ENCODE measurements around the gene STRADB. TPM values are rescaled to one million over a fixed set of nuclear protein-coding genes. Genes with fewer than 3 reads are reported as not detected.
"Not testable (repeated sequence)": the region's sequence is repeated elsewhere in the genome, so short reads cannot be mapped to it uniquely, and the experiment has no call there.

Gene STRADB
- total RNA-seq, 2 experiments from 2014 or later: 25.5 to 25.9 TPM

GRCh38 chr2:201470821-201471731, 19.5 kb downstream of the STRADB start:
- ATAC-seq: no peak
- ChIA-PET CTCF (no interaction called here), POLR2A (interaction anchor here (1.0 kb wide), 1 partner anchor 25 kb away, joined by 3 read pairs; no protein-coding TSS in a partner anchor)
- Mint-ChIP-seq H3K36me3 (ENCODE audit: low read depth) (peaks cover 28% of the 10 kb centered on the region), H3K27me3 (no peaks in the 10 kb centered on the region), H3K9me3 (no peaks in the 10 kb centered on the region), H3K27ac (no peak overlapping the region), H3K4me3 (no peak overlapping the region), H3K4me1 (ENCODE audit: low read depth) (peaks cover 6% of the 10 kb centered on the region)
- DNase-seq: no peak
- TF ChIP-seq CTCF (IDR thresholded peaks at IDR 0.05): no peak
- intact Hi-C loops (cut with micrococcal nuclease): no loop called here

GRCh38 chr2:201471732-201472393, 20.3 kb downstream of the STRADB start:
- ChIA-PET CTCF (no interaction called here), POLR2A (interaction anchor here (0.9 kb wide), 1 partner anchor 20 kb away, joined by 4 read pairs; the partner anchor contains the start of genes STRADB and TRAK2)
- H3K4me1 Mint-ChIP-seq (ENCODE audit: low read depth): peaks cover 6% of the 10 kb centered on the region
- H3K4me3 Mint-ChIP-seq: no peak overlapping the region
- no peak overlapping the region for H3K27ac Mint-ChIP-seq
- H3K36me3 Mint-ChIP-seq (ENCODE audit: low read depth): peaks cover 28% of the 10 kb centered on the region
- no peak for DNase-seq
- no peaks in the 10 kb centered on the region for H3K9me3 Mint-ChIP-seq
- H3K27me3 Mint-ChIP-seq: no peaks in the 10 kb centered on the region
- intact Hi-C loops (cut with micrococcal nuclease): no loop called here
- ATAC-seq: no peak
- no peak for TF ChIP-seq CTCF (IDR thresholded peaks at IDR 0.05)

GRCh38 chr2:201472411-201472810, 20.9 kb downstream of the STRADB start:
- TF ChIP-seq CTCF (IDR thresholded peaks at IDR 0.05): no peak
- Mint-ChIP-seq H3K4me1 (ENCODE audit: low read depth) (peaks cover 6% of the 10 kb centered on the region), H3K4me3 (no peak overlapping the region), H3K36me3 (ENCODE audit: low read depth) (peaks cover 29% of the 10 kb centered on the region), H3K27ac (no peak overlapping the region), H3K9me3 (no peaks in the 10 kb centered on the region), H3K27me3 (no peaks in the 10 kb centered on the region)
- ChIA-PET POLR2A (interaction anchor here (0.9 kb wide), 1 partner anchor 21 kb away, joined by 4 read pairs; the partner anchor contains the start of genes STRADB and TRAK2), CTCF (no interaction called here)
- intact Hi-C loops (cut with micrococcal nuclease): no loop called here
- DNase-seq: no peak
- no peak for ATAC-seq

GRCh38 chr2:201482543-201482942, 31.0 kb downstream of the STRADB start:
- TF ChIP-seq CTCF (IDR thresholded peaks at IDR 0.05): no peak
- DNase-seq (no peak), ATAC-seq (no peak)
- H3K27ac Mint-ChIP-seq: no peak overlapping the region
- no peaks in the 10 kb centered on the region for H3K4me1 Mint-ChIP-seq (ENCODE audit: low read depth)
- POLR2A ChIA-PET: no interaction called here
- H3K36me3 Mint-ChIP-seq (ENCODE audit: low read depth): peaks cover 7% of the 10 kb centered on the region
- CTCF ChIA-PET: no interaction called here
- H3K27me3 Mint-ChIP-seq: no peaks in the 10 kb centered on the region
- intact Hi-C loops (cut with micrococcal nuclease): no loop called here
- H3K4me3 Mint-ChIP-seq: no peak overlapping the region
- no peaks in the 10 kb centered on the region for H3K9me3 Mint-ChIP-seq

- no peaks in the 10 kb centered on the region for H3K9me3 Mint-ChIP-seq
- H3K36me3 Mint-ChIP-seq (ENCODE audit: low read depth): peaks cover 5% of the 10 kb centered on the region
- ChIA-PET CTCF (no interaction called here), POLR2A (no interaction called here)
- no peaks in the 10 kb centered on the region for H3K4me1 Mint-ChIP-seq (ENCODE audit: low read depth)
- intact Hi-C loops (cut with micrococcal nuclease): no loop called here
- no peak for TF ChIP-seq CTCF (IDR thresholded peaks at IDR 0.05)
- no peak overlapping the region for H3K27ac Mint-ChIP-seq
- no peak overlapping the region for H3K4me3 Mint-ChIP-seq
- H3K27me3 Mint-ChIP-seq: no peaks in the 10 kb centered on the region
- DNase-seq (no peak), ATAC-seq (no peak)
Observed at GRCh38 chr2:201483342-201483741, 31.8 kb downstream of the STRADB start.

- POLR2A ChIA-PET; H3K4me1 Mint-ChIP-seq (ENCODE audit: low read depth); H3K27me3 Mint-ChIP-seq; H3K9me3 Mint-ChIP-seq; CTCF ChIA-PET; intact Hi-C loops (cut with micrococcal nuclease); ATAC-seq; DNase-seq; H3K36me3 Mint-ChIP-seq (ENCODE audit: low read depth); H3K27ac Mint-ChIP-seq; H3K4me3 Mint-ChIP-seq: not testable (repeated sequence)
Observed at GRCh38 chr2:201483758-201484157, 32.2 kb downstream of the STRADB start.
